NCI-H69 (cell line): ENCODE measurements around the gene PCSK6.

Experiments used
- DNase-seq: peaks from one replicate; lab custom pipeline; 2025; lab: John Stamatoyannopoulos, UW

The PCSK6 gene

GRCh38 chr15:101326462-101327146 lies 162.9 kb downstream of the PCSK6 start:
- DNase-seq, result no peak

GRCh38 chr15:101326026-101326315 lies 163.5 kb downstream of the PCSK6 start:
- no peak for DNase-seq

- DNase-seq, result no peak
Observed at GRCh38 chr15:101325263-101326025, 164.1 kb downstream of the PCSK6 start.

GRCh38 chr15:101324524-101325177 lies 164.9 kb downstream of the PCSK6 start:
- no peak for DNase-seq

- no peak for DNase-seq
Observed at GRCh38 chr15:101323793-101324523, 165.5 kb downstream of the PCSK6 start.

- DNase-seq, result no peak
Observed at GRCh38 chr15:101322854-101323477, 166.5 kb downstream of the PCSK6 start.

GRCh38 chr15:101322016-101322695 lies 167.4 kb downstream of the PCSK6 start:
- DNase-seq, result no peak

GRCh38 chr15:101320501-101321052 lies 168.9 kb downstream of the PCSK6 start:
- DNase-seq, result no peak

GRCh38 chr15:101318839-101319238 lies 170.7 kb downstream of the PCSK6 start:
- peak; percentile 27 for DNase-seq

GRCh38 chr15:101318147-101318819 lies 171.2 kb downstream of the PCSK6 start:
- DNase-seq, result no peak

GRCh38 chr15:101317336-101317872 lies 172.1 kb downstream of the PCSK6 start:
- no peak for DNase-seq

- DNase-seq, result no peak
Observed at GRCh38 chr15:101316529-101316928, 173.0 kb downstream of the PCSK6 start.

GRCh38 chr15:101315736-101316135 lies 173.8 kb downstream of the PCSK6 start:
- DNase-seq, result no peak

- DNase-seq, result no peak
Observed at GRCh38 chr15:101314336-101315125, 175.0 kb downstream of the PCSK6 start.

GRCh38 chr15:101313041-101313761 lies 176.3 kb downstream of the PCSK6 start:
- DNase-seq, result no peak

GRCh38 chr15:101310508-101310907 lies 179.0 kb downstream of the PCSK6 start:
- DNase-seq, result no peak

GRCh38 chr15:101310161-101310480 lies 179.4 kb downstream of the PCSK6 start:
- DNase-seq, result no peak

GRCh38 chr15:101309436-101310160 lies 179.9 kb downstream of the PCSK6 start:
- DNase-seq, result no peak
